Keratinocyte (primary cell): Measurements from ENCODE around the gene FSTL3. TPM values are rescaled to one million over a fixed set of nuclear protein-coding genes. Genes with fewer than 3 reads are reported as not detected.

Source experiments
- DNase-seq: peaks from one replicate; pipeline ENCODE4 v3.0.0-alpha.2; 2011; ENCODE audit warnings: low read depth, missing footprints, low spot score
- FAIRE-seq: peaks from 2 replicates; lab custom pipeline; 2011; peaks lifted over from hg19 to GRCh38; lab: Jason Lieb, UNC
- H2AFZ ChIP-seq: 2 replicates; pipeline ENCODE4 v1.6.0; 2012; ENCODE audit warnings: low read length, control low read depth, inconsistent platforms; ENCODE audit not compliant: control insufficient read depth
- H3K27ac ChIP-seq: 2 replicates; pipeline ENCODE4 v1.5.1; 2011; ENCODE audit warnings: low read length; ENCODE audit not compliant: control insufficient read depth, insufficient read depth
- H3K27me3 ChIP-seq: 3 replicates; pipeline ENCODE4 v1.6.0; 2011; ENCODE audit warnings: low read length; ENCODE audit not compliant: control insufficient read depth, insufficient read depth; ENCODE audit errors: extremely low read depth
- H3K36me3 ChIP-seq, 2 experiments: 2 replicates in 1 of 2; 3 replicates in 1 of 2; pipeline ENCODE4 v1.5.1; 2011; ENCODE audit warnings: low read length in 2 of 2, mild to moderate bottlenecking in 1 of 2; ENCODE audit not compliant: control insufficient read depth in 2 of 2, insufficient read depth in 2 of 2; ENCODE audit errors: extremely low read depth in 1 of 2
- H3K4me1 ChIP-seq: 3 replicates; pipeline ENCODE4 v1.5.1; 2011; ENCODE audit warnings: low read length; ENCODE audit not compliant: control insufficient read depth, insufficient read depth; ENCODE audit errors: extremely low read depth
- H3K4me2 ChIP-seq: 3 replicates; pipeline ENCODE4 v1.6.0; 2011; ENCODE audit warnings: low read depth, low read length; ENCODE audit not compliant: control insufficient read depth, insufficient read depth; ENCODE audit errors: extremely low read depth
- H3K4me3 ChIP-seq, 3 experiments: fragments of 200-600 bp in 1 of 3; sonication (generic) in 1 of 3; 2 replicates in 2 of 3; 3 replicates in 1 of 3; pipeline ENCODE4 v1.5.1; 2011 to 2016; ENCODE audit warnings: low read length in 3 of 3, mild to moderate bottlenecking in 3 of 3, control low read depth in 2 of 3, inconsistent platforms in 1 of 3, low read depth in 1 of 3, mixed read lengths in 1 of 3, mixed run types in 1 of 3, moderate library complexity in 1 of 3; ENCODE audit not compliant: control insufficient read depth in 2 of 3, insufficient read depth in 2 of 3; ENCODE audit errors: extremely low read depth in 1 of 3
- H3K79me2 ChIP-seq: 2 replicates; pipeline ENCODE4 v1.6.0; 2012; ENCODE audit warnings: low read length; ENCODE audit not compliant: control insufficient read depth, insufficient read depth
- H3K9ac ChIP-seq: 3 replicates; pipeline ENCODE4 v1.6.0; 2011; ENCODE audit warnings: low read length; ENCODE audit not compliant: control insufficient read depth, insufficient read depth; ENCODE audit errors: extremely low read depth
- H3K9me1 ChIP-seq: 3 replicates; pipeline ENCODE4 v1.6.0; 2011; ENCODE audit warnings: low read length; ENCODE audit not compliant: control insufficient read depth, insufficient read depth; ENCODE audit errors: extremely low read depth
- H3K9me3 ChIP-seq: 2 replicates; pipeline ENCODE4 v1.5.1; 2012; ENCODE audit warnings: low read depth, low read length; ENCODE audit not compliant: control insufficient read depth
- H4K20me1 ChIP-seq: 3 replicates; pipeline ENCODE4 v1.6.0; 2011; ENCODE audit warnings: low read length; ENCODE audit not compliant: control insufficient read depth, insufficient read depth; ENCODE audit errors: extremely low read depth
- EZH2 ChIP-seq: IDR thresholded peaks from one replicate; pipeline ENCODE4 v1.6.1; 2012; ENCODE audit warnings: inconsistent platforms, mild to moderate bottlenecking, low read length, moderate library complexity
- dilution Hi-C: fragments of 300-500 bp; cut with MboI; formaldehyde crosslinking; loops from one replicate; pipeline ENCODE4 v1.7.0; 2020; ENCODE audit warnings: low sequenced_read_pairs; ENCODE audit not compliant: extremely low pct_ligation_motif_present
- polyA plus RNA-seq, 5 experiments: library from polyadenylated mRNA; depleted of rRNA in 3 of 5; stranded (reverse) in 3 of 5; stranded (forward) in 1 of 5; unstranded in 1 of 5; fragments of >200 nt; gene quantifications; 1 replicate in 1 of 5; 2 replicates in 3 of 5; 3 replicates in 1 of 5; pipeline versions ENCODE4 v1.2.1 to v1.2.3, GENCODE V29; 2011 to 2012; ENCODE audit warnings: missing spikeins in 2 of 5, low read depth in 1 of 5, low replicate concordance in 1 of 5
- TF ChIP-seq, protein P1 (sequence below), 3 experiments: IDR thresholded peaks in 1 of 3; conservative IDR thresholded peaks in 1 of 3; optimal IDR thresholded peaks in 1 of 3; 2 replicates in 2 of 3; 3 replicates in 1 of 3; pipeline versions ENCODE3 to v1.5.1; 2011; ENCODE audit warnings: low read length in 3 of 3, mild to moderate bottlenecking in 3 of 3, moderate library complexity in 2 of 3, control low read depth in 1 of 3, inconsistent platforms in 1 of 3; ENCODE audit not compliant: insufficient read depth in 2 of 3; ENCODE audit errors: extremely low read depth in 1 of 3

FSTL3 gene
- polyA plus RNA-seq, 1 donor (not counting 4 experiments of a cell fraction or from before 2014, with no cell fraction given): 54.4 TPM

DNA sequence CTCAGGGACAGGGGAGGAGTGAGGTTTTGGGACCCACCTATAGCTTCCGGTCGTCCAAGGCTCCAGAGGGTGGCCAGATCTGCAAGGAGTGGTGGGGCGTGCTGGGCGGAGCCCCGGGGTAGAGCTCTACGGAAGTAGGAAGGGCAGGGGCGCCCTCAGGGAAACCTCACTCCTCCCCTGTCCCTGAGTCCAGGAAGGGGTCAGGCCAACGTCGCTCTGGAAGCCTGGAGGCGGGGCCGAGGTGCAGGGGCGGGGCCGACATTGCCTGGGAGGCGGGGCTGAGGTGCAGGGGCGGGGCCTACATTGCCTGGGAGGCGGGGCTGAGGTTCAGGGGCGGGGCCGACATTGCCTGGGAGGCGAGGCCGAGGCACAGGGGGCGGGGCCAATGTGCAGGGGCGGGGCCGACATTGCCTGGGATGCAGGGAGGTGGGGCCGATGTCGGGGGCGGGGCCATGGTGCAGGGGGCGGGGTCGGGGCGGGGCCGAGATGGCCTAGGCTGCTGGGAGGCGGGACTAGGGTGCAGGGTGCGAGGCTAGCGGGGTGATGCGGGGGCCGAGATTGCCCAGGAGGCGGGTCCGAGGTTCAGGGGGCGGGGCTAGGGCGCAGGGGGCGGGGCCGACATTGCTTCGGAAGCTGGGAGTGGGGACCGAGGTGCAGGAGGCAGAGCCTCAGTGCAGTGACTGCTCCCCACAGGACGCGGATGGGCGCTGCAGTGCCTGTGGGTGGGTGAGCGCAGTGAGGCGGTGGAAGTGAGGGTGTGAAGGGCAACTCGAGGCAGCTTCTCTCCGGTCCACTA lies 27.7 kb downstream of the FSTL3 start:
- H3K4me2 ChIP-seq: no peak overlapping the region
- no peaks in the 10 kb centered on the region for H3K4me1 ChIP-seq
- dilution Hi-C loops: no loop called here
- H3K4me3 ChIP-seq: no peak overlapping the region
- FAIRE-seq (no peak), DNase-seq (no peak)
- no peak overlapping the region for H3K9ac ChIP-seq
- no peaks in the 10 kb centered on the region for H3K79me2 ChIP-seq
- H3K9me3 ChIP-seq: peaks cover 2% of the 10 kb centered on the region
- H2AFZ ChIP-seq: no peak overlapping the region
- H3K27ac ChIP-seq: no peak overlapping the region
- TF ChIP-seq EZH2: no peak
- TF ChIP-seq, protein P1, sequence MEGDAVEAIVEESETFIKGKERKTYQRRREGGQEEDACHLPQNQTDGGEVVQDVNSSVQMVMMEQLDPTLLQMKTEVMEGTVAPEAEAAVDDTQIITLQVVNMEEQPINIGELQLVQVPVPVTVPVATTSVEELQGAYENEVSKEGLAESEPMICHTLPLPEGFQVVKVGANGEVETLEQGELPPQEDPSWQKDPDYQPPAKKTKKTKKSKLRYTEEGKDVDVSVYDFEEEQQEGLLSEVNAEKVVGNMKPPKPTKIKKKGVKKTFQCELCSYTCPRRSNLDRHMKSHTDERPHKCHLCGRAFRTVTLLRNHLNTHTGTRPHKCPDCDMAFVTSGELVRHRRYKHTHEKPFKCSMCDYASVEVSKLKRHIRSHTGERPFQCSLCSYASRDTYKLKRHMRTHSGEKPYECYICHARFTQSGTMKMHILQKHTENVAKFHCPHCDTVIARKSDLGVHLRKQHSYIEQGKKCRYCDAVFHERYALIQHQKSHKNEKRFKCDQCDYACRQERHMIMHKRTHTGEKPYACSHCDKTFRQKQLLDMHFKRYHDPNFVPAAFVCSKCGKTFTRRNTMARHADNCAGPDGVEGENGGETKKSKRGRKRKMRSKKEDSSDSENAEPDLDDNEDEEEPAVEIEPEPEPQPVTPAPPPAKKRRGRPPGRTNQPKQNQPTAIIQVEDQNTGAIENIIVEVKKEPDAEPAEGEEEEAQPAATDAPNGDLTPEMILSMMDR (optimal IDR thresholded peaks at IDR 0.05 in 1 of 3, IDR thresholded peaks at IDR 0.05 in 1 of 3, conservative IDR thresholded peaks at IDR 0.05 in 1 of 3; ENCODE audit: extremely low read depth in 1 of 3, insufficient read depth in 2 of 3, low read length in 3 of 3): no peak
- no peaks in the 10 kb centered on the region for H3K9me1 ChIP-seq
- peaks cover 13% of the 10 kb centered on the region for H3K27me3 ChIP-seq
- H4K20me1 ChIP-seq: no peaks in the 10 kb centered on the region
- no peaks in the 10 kb centered on the region for H3K36me3 ChIP-seq

DNA sequence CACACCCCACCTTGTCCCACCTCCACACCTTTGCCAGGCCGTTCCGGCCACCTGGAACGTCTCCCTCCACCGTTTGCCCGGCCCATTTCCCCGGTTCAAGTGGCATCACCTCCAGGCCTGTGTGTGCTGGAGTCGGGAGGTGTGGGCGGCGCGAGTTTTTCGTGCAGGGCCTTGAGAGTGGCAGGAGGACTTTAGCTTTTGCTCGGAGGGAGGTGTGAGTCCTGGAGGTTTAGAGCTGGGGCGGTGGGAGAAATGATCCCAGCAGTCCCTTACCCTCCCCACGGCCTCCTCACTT lies 28.2 kb downstream of the FSTL3 start:
- FAIRE-seq (no peak), DNase-seq (no peak)
- Histone ChIP-seq H3K9me3 (peaks cover 2% of the 10 kb centered on the region), H2AFZ (no peak overlapping the region), H3K4me2 (no peak overlapping the region), H3K27me3 (peaks cover 16% of the 10 kb centered on the region), H3K4me1 (no peaks in the 10 kb centered on the region), H3K79me2 (no peaks in the 10 kb centered on the region), H3K27ac (no peak overlapping the region), H3K36me3 (no peaks in the 10 kb centered on the region), H3K9ac (no peak overlapping the region), H4K20me1 (no peaks in the 10 kb centered on the region), H3K9me1 (no peaks in the 10 kb centered on the region), H3K4me3 (no peak overlapping the region)
- dilution Hi-C loops: no loop called here
- TF ChIP-seq EZH2: no peak
- TF ChIP-seq, protein P1 (optimal IDR thresholded peaks at IDR 0.05 in 1 of 3, IDR thresholded peaks at IDR 0.05 in 1 of 3, conservative IDR thresholded peaks at IDR 0.05 in 1 of 3; ENCODE audit: extremely low read depth in 1 of 3, insufficient read depth in 2 of 3, low read length in 3 of 3): no peak
